GM20000 (cell line): ENCODE measurements around the gene TCF4.

Experiments
- DNase-seq: peaks from one replicate; pipeline ENCODE4 v3.0.0; 2012; ENCODE audit warnings: low spot score
- CTCF ChIP-seq: IDR thresholded peaks from 2 replicates; pipeline ENCODE4 v1.5.1; 2012; ENCODE audit warnings: mild to moderate bottlenecking, control low read depth; ENCODE audit errors: extremely low read depth, missing control alignments

Gene TCF4

GRCh38 chr18:55250768-55251173 lies 337.2 kb downstream of the TCF4 start:
- TF ChIP-seq CTCF: no peak
- DNase-seq: no peak

- DNase-seq: peak; percentile 38
- no peak for TF ChIP-seq CTCF
Observed at GRCh38 chr18:55249550-55249949, 338.4 kb downstream of the TCF4 start.

GRCh38 chr18:55248495-55248894 lies 339.5 kb downstream of the TCF4 start:
- no peak for TF ChIP-seq CTCF
- no peak for DNase-seq

- TF ChIP-seq CTCF: no peak
- no peak for DNase-seq
Observed at GRCh38 chr18:55247032-55247431, 341.0 kb downstream of the TCF4 start.

- no peak for TF ChIP-seq CTCF
- no peak for DNase-seq
Observed at GRCh38 chr18:55246278-55246677, 341.7 kb downstream of the TCF4 start.

GRCh38 chr18:55245211-55245614 lies 342.8 kb downstream of the TCF4 start:
- no peak for TF ChIP-seq CTCF
- no peak for DNase-seq

- DNase-seq: no peak
- no peak for TF ChIP-seq CTCF
Observed at GRCh38 chr18:55244546-55244945, 343.4 kb downstream of the TCF4 start.
